Islet precursor cell (in vitro differentiated cells): ENCODE data around the gene HYAL1.
A peak's percentile ranks its signal among the peaks of the same experiment; 100 is the strongest.
"Not testable (repeated sequence)": the region's sequence is repeated elsewhere in the genome, so short reads cannot be mapped to it uniquely, and the experiment has no call there.

Experiments
- DNase-seq: peaks from one replicate; pipeline ENCODE4 v3.0.0-alpha.2; 2018

The HYAL1 gene

DNA sequence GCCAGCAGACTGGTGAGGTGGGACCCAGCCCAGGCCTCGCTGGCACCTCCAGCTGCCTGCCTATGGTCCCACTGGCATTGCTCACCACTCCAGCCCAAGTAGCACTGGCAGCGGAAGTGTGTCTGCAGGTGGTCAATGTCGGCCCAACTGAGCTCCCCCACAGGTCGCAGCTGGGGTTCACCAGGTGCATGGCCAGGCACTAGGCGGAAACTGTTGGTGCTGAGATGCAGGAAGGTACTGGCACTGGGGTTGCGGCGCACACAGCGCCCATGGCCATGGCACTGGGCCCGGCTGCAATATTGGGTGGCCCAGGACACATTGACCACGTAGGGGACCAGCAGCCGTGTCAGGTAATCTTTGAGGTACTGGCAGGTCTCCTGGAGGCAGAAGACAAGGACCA is 14.8 kb upstream of the HYAL1 start:
- no peak for DNase-seq

DNA sequence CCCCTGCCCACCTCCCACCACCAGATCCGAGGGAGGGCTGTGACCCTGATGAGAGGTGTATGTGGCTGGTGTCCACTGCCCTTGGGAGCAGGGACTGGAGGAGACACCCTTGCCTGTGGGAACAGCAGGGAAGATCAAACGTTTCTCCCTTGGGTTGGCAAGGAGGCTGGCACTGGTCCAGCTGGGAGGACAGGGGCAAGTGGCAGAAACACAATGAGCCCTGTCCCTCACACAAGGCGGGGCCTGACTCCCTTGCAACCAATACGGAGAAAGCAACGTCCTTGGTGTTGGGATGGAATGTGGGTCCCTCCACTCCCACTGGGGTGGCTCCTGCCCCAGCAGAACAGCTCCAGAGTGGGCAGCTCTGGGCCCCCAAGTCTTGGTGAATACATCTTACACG is 13.9 kb upstream of the HYAL1 start:
- no peak for DNase-seq

DNA sequence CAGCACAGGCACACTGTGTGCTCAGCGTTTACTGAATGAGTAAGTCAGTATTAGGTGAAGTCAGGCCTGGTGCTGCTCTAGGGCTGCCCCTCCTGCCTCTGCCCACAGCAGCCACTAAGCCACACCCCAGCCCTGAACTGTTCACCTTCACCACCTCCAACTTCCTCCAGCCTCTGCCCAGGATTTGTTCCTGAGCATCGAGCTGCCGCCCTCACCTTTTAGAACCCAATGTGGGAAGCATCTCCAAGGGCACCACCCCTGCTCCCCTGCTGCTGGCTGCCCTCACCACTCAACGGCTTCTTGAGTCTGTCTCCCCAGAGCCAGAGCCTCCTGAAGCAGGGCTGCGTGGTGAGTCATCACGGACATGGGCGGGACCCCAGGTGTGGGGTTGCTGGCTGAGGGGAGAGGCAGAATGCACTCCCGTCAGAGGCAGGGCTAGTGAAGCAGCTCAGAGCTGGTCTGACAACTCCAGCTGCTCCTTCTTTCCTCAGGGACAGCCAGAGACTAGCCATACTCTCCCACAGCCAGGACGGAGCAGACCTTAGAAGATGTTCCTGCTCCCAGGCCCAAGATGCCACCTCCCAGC is 13.4 kb upstream of the HYAL1 start:
- DNase-seq: peak; percentile 98

DNA sequence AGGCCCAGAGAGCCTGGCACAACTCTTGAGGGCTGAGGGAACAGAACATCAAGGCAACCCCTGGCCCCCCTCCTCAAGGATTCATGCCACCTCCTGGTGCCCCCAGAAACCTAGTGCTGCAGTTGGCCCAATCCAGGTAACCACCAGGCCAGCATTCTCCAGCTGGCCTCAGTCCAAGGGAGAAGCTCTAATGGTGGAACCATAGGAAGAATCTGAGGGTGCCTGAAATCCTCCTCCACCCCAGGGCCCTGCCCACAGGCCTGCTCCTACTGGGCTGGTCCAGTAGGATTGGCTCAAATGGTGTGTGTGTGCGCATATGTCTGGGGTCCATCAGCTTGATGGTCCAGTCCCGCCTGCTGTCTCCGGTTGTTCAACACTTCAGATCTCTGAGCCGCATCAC is 11.4 kb upstream of the HYAL1 start:
- no peak for DNase-seq

DNA sequence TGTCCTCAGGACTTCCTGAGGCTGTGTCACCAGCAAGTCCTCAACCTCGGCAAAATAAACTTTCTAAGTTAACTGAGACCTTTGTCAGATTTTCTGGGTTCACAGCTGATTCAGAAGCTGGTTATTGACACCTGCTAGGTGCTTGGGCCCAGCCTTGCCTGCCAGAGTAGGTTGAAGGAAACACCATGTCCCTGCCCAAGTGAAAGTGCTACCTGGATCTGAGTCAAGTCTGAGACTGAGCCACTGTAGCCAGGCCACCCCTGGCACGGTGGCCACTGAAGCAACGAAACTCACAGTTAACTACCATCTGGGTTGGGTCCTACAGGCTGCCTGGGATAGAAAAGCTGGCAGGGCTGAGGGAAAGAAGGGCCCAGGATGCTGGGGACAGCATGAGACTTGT is 11.0 kb upstream of the HYAL1 start:
- no peak for DNase-seq

DNA sequence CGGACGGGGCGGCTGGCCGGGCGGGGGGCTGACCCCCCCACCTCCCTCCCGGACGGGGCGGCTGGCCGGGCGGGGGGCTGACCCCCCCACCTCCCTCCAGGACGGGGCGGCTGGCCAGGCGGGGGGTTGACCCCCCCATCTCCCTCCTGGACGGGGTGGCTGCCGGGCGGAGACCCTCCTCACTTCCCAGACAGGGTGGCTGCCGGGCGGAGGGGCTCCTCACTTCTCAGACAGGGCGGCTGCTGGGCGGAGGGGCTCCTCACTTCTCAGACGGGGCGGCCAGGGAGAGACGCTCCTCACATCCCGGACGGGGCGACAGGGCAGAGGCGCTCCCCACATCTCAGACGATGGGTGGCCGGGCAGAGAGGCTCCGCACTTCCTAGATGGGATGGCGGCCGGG is 8.7 kb upstream of the HYAL1 start:
- not testable (repeated sequence) for DNase-seq

DNA sequence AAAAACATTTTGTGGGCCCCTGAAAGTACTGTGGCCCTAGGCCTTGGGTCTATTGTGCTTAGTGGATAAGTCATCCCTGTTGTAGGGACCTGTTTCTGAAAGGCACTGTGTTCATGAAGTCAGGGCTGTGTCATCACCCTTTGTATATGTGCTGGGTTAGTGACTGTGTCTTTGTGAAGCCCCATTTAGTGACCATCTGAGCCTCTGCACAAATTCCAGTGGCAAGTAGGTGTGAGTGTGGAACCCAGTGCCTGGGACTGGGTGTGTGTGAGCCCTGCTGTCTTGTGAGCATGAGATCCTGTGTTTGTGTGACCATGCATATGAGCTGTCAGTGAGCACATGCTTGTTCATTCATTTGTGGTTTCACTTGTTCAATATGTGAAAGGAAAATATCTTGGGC is 1.2 kb upstream of the HYAL1 start:
- peak; percentile 38 for DNase-seq

DNA sequence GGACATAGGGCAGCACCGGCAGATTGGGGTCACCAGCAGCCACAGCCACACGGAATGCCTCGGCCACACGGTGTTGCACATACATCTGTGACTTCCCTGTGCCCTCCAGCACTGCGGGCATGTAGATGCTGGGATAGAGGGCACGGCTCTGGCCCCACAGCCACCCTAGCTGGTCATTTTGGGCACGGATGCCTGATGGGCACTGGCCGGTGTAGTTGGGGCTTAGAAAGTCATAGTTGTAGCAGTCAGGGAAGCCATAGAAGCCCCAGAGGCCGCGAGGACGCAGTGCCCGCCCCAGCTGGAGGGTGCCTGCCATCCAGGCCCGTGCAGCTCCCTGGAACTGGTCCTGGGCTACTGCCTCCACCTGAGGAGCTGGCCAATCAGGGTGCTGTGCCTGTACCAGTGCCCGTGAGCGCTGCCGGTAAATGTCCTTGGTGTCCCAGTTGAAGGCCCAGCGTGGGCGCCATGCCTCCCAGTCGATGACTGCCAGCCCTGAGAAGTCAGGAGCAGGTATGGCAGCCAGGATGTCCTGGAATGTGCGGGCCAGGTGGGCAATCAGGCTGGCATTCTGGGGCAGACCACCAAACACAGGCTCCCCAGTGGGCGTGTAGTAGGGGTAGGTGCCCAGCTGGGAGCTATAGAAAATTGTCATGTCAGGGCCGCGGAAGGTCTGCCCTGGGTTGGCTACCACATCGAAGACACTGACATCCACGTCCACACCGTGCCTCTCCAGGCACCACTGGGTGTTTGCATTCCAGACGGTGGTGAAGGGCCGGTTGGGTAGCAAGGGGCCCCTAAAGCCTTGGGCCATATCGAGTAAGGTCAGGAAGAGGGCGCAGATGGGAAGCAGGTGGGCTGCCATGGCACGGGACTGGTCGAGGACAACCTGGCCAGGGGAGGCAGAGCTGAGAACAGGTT is 1.0 kb downstream of the HYAL1 start:
- peak; percentile 50 for DNase-seq

DNA sequence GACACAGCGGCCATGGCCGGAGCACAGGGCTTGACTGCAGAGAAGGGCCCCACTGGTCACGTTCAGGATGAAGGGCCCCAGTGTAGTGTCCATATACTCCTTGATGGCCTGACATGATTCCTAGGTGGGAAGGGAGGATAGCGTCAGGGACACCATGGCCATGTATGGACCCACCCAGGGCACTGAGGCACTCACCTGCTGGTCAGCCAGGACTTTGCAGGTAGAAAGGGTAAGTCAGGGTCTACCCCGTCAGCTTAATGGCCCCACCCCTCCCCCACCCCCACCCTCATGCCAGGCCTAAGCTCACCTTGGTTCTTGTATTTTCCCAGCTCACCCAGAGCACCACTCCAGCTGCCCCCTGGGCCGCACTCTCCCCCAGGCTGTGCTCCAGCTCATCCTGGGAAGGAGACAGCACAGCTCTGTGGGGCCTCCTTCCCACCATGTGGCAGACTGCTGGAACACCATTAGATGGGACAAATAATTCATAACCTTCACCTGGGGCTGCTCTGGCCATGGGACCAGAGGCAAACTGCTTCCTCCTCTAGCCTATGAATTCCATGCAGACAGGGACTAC is 2.6 kb downstream of the HYAL1 start:
- DNase-seq: peak; percentile 45

DNA sequence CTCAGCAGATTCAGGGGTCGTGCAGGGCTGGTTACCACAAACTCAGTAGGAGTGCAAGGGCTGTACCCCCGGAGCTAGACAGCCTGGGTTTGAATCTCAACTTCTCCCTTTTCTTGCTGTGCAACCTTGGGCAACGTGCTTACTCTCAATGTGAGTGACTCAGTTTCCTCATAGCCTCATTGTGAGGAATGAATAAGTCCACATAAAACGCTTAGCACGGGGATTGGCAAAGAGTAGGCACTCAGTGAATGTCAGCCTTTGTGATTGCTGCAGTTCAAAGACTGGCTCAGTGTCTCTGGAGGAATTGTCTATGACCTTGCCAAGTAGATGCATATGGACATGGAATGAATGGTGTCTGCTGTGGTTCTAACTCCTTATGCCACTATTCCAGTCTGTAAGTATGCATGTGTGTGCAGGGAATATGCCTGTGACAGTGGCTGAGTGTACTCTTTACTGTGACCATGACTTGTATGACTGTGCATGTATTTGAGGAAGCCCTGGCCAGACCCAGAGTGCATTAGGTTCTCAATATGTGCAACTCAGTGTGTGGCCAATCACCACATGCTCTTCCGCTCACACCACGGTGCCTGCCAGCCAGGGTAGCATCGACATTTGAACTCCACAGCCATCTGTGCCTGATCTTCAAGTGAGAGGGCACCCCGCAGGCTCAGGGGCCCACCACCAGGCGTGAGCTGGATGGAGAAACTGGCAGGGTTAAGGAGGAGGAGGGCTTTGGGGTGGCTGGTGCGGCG is 3.3 kb downstream of the HYAL1 start:
- DNase-seq: peak; percentile 50

DNA sequence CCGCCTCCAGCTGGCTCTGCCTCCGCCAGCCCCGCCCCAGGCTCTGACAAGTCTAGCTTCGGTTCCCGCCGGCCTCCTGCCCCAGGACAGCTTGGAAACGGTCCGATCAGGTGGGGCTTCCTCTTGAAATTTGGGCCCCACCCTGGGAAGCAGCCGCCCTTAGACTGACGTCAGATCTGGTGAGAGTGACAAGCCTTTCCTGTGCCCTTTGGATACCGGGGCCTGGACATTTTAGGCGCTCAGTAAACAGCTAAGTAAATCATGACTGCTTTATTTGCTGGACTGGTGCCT is 3.8 kb downstream of the HYAL1 start:
- DNase-seq: no peak

DNA sequence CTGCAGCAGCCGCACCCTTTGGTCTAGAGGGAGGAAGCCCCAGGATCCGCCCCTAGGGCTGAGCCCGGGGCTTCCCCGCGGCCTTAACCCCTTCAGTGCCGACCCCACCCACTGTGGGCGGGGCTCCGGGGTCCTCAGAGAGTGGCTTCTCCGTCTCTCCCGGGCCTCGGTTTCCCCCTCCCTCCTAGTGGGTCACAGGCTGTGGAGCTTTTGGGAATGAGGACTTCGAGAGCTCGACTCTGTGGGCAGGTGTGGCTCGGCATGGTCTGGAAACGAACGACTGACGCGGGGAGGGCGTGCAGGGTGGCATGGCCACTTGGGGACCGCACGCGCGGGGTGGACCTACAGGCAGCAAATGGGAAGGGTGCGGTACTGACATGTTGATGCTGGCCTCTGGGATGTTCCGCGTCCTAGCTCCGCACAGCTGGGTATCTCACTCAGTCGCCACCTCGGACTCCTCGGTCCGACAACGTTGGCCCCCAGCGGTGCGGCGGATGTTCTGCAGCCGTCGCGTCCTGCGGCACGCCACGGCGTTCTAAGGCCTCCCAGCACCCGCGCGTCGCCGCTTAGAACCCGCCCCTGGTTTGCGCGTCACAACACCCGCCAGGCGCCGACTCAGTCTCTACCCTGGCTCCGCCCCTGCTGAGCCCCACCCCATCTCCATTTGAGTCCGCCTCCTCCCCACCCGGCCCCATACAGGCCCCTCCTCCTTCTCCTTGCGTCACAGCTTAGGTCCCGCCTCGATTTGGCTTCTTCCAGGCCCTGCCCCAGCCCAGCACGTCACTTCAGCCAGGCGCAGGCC is 4.3 kb downstream of the HYAL1 start, which contains the start of the genes HYAL3 and NAA80:
Gene HYAL3 (minus strand): TSS at position 570 of the 802 bp plus-strand sequence. CDS start 3,803 bp downstream, outside the sequence.
Gene NAA80 (minus strand): TSS at position 570 of the 802 bp plus-strand sequence. CDS start 1,942 bp downstream, outside the sequence.
- peak; percentile 100 for DNase-seq

DNA sequence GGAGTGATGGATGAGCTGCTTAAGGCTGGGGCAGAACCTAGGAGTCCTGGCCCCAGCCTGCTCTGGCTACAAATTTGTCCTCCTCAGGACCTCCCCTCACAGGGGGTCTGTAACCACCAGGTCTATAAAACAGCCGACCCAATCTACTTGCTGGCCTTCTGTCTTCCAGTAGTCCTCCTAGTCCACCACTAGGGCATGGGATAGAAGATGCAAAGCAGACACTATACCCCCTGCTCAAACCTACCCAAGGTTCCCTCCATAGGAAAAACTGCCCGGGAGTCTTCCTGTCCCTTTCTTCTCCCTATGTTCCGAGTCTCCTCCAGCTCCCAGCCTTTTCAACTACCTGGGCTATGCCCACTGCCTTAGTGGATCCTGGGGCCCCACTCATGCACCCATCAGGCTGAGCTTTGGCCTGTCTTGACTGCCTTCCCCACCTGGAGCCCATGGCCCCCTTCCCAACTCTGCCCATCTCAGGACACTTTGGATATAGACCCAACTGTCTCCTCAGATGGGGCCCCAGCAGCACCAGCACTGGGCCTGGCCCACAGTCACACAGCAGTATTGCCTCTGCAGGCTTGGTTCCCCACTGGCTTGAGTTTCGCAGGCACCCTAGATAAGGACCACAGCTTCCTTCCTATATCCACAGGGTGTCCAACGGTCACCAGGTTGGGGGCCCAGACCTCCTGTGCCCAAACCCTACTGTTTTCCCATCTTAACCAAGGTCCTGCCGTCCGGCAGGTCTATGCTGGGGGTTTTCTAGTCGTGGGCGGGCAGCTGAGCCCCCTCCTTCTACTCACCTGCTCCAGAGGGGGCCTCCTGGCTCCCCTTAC is 5.3 kb downstream of the HYAL1 start:
- DNase-seq: peak; percentile 47

DNA sequence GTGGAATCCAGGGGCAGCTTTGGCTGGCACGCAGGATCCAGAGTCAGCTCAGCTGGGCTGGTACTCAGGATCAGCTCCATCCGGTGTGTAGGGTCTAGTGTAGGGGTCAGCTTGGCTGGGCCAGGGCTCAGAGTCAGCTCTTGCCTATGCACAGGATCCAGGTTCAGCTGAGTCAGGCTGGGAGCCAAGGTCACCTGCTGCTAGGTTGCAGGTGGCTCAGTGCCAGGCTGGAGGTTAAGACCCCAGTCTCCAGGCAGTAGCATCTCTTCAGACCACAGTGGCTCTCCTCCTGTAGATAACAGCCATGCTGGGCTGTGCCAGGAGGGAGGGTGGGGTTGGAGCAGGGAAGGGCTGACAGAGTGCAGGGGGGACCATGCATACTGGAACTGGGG is 6.0 kb downstream of the HYAL1 start:
- peak; percentile 39 for DNase-seq

DNA sequence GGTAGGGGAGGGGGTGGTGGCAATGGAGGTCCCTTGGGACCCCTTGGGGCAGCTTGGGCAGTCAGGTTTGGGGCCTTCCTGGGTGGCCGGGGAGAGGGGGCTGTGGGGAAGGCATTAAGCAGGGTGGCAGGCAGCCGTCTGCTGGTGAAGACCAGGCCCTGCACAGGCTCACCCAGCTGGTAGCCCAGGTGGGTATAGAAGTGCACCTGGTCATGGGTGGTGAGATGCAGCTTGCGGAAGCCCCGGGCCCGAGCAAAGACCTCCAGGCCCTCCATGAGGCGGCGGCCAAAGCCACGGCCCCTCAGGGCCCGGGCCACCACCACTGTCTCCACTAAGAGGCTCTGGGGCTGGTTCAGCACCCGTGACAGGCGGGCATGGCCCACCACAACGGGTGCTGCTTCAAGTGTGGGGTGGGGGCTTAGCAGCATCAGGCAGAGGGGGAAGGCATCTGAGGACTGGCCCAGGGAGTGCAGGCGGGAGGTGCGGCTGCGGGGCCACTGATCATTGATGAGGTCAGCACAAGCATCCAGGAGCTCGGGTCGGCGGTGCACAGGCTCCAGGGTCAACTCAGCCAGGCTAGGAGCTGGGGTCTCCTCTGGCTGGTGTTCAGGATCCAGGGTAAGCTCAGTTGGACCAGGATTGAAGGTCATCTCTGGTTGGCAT is 6.5 kb downstream of the HYAL1 start:
- DNase-seq: peak; percentile 46

DNA sequence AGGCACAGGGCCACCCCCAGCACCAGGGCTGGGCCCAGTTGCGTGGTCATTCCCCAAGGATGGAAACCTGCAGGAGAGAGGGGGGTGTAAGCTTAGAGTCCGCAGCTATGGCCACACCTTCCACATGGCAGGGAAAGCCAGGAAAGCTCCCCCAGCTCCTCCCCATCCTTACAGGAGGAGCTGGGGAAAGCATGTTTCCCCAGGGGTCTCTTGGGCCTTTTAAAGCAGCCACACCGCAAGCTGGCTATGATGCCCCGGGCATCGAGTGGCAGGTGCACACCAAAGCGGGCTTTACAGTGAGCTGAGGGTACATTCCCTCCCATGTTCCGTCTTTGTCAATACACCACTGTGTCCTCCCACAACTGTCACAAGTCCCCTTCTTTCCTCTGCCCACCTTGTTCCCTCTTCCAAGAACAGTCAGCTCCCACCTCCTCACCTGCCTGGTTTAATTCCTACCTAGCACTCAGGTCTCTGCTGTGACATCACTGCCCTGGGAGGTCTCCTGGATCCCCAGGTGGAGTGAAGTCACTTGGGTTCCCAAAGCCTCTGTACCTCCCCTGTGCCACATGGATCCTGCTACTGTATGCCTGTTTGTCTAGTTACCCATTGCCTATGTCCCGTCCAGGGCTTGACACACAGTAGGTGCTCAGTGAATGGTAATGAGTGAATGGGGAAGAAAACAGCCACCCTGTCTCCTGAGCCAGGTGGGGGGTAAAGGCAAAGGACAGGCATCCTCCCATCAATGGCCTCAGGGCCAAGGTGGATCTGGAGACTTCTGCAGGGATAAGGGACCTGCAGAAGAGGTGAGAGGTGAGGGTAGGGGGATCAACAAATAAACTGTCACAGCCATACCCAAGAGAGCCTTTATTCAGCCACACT is 7.6 kb downstream of the HYAL1 start:
- DNase-seq: peak; percentile 32

DNA sequence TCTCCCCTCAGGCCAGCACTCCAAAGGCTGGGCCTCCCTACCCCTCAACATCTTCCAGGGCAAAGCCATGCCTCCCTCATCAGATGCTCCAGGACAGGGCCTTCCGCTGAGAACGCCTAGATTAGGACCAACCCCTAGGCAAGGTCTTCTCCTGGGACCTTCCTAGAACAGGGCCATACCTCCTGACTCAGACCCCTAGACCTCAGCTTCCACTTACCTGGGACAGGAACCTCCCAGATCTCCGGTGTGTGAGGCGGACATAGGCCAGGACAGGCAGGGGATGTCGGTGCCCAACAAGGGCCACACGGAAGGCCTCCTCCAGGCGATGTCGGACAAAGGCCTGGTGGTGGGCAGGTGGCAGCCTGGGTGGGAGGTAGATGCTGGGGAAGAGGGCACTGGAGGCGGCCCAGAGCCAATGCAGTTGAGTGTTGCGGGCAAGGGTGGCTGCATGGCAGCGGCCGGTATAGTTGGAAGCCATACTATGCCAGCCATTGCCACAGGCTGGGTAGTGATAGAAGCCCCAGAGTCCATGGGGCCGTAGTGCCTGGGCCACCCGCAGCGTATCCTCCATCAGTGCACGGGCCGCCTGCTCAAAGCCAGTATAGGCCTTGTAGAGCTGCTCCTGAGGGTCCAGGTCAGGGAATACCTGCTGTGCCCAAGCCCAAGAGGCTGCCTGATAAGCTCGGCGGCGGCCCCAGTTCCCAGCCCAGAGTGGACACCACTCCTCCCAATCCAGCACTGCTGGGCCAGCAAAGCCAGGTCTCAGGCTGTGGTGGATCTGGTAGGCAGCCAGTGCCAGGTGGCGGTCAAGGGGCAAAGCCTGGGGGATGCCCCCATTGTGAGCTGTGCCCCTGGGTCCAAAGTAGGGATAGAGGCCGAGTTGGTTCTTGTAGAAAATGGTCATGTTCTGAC is 8.6 kb downstream of the HYAL1 start:
- peak; percentile 45 for DNase-seq

DNA sequence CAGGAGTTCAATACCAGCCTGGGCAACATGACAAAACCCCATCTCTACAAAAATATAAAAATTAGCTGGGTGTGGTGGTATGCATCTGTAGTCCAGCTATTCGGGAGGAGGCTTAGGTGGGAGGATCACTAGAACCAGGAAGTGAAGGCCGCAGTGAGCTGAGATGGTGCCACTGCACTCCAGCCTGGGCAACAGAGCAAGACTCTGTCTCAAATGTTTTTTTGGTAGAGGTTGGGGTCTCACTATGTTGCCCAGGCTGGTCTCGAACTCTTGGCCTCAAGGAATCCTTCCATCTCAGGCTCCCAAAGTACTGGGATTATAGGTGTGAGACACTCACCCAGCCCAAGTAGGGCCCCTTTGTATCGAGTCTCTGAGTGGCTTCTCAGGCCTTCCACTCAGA is 9.3 kb downstream of the HYAL1 start:
- peak; percentile 28 for DNase-seq
